ENCODE measurements around the gene LVRN.

LVRN gene

DNA sequence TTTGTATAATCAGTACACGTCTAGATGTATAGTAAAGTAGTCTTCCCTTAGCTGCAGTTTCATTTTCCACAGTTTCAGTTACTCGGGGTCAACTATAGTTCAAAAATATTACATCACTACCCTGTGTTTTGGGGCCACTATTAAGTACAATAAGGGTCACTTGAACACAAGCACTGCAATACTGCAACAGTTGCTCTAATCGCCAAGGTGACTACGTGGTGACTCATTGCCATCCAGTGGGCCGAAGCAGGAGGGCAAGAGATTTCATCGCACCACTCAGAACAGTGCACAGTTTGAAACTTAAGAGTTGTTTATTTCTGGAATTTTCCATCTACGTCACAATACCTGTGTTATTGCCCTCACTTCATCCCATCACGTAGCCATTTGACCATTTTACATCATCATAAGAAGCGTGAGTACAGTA is 69.8 kb downstream of the LVRN start, which contains the start of gene ARL14EPL:
TSS of gene ARL14EPL (plus strand) at position 379 of the 424 bp plus-strand sequence. CDS start 18,994 bp downstream, outside the sequence.
- no peak for DNase-seq

DNA sequence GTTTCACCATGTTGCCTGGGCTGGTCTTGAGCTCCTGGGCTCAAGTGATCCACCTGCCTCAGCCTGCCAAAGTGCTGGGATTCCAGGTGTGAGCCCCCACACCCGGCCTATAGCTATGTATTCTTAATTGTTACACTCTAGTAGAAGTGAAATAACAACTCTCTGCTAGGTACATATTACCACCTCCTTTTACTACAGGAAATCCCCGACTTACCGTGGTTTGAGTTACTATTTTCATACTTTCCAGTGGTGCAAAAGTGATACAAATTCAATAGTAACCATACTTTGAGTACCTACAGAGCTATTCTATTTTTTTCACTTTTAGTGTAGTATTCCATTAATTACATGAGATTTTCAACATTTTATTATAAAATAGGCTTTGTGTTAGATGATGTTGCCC is 70.7 kb downstream of the LVRN start:
- no peak for DNase-seq

DNA sequence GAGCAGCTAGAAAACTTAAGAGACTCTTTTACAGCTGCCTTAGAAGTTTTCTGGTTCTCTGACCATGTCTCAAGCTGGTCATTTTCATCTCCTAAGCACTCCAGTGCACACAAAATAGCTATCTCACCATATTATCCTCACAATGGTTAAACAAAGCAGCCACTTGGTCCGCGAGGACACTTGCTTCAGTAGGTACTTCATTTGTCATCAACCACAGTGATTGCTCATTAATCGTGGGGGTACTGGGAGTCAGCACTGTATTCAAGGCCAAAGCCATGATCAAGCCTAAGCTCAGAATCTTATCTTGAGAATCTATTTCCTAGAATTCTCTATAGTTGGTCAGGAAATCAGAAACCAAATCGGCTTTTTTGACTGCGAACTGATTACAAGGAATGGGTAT is 72.8 kb downstream of the LVRN start:
- no peak for DNase-seq

GRCh38 chr5:116037236-116037822 is 75.1 kb downstream of the LVRN start:
- DNase-seq: no peak

DNA sequence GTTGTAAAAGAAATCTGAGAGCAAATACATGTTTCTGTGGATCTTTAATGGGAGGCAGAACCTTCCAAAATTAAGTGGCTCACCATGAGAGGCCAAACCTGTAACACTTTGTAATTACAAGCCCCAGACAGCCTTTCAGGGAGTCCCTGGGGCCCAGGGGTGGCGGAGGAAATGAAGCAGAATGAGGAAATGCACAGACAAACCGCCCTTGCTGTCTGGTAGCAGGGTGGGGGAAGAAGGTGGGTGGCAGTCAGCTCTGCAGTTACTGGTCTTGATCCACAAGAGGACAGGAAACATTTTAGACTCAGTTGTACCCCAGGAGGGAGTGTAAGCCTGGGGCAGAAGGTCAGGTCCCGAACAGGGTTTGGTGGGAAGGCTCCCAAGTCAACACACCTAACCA is 76.5 kb downstream of the LVRN start:
- no peak for DNase-seq

DNA sequence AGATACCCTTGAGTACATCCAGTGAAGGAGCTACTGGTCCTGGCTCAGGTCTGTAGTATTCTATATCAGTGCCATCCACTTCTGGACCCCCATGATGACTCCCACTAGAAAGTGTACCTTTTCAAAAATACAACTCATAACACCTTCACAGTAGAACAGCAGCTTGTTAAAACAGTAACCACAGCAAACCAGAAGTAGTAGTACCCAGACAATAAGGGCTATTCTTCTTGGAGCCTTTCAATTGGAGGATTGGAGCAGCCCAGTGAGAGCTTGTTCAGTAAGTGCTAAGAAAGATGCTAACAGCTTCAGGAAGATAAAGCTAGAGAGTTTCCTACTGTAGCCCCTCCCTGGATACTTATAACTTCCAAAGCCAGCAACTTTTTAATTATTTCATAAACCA is 80.1 kb downstream of the LVRN start:
- DNase-seq: no peak

DNA sequence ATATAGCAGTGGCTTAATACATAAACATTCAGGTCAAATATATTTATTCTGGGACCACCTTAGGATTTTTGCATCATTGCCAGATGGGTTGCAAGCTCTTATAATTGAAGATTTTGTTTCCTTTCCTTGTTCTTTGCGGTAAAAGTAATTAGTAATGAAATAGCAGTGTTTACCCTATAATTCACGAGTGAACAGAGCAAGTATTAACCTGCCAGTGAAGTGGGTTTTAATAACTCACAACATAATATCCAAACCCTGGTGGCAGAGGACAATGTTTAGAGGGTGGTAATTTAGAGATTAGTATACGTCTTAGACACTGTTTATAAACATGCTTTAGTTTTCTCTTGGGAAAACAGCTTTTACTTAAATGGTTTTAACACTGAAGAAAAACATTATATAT is 81.8 kb downstream of the LVRN start:
- DNase-seq: no peak

- DNase-seq: no peak
Measured at GRCh38 chr5:116045821-116046220, 83.5 kb downstream of the LVRN start.

- no peak for DNase-seq
Measured at GRCh38 chr5:116046261-116046660, 84.0 kb downstream of the LVRN start.

GRCh38 chr5:116046823-116047222 is 84.5 kb downstream of the LVRN start:
- no peak for DNase-seq

- no peak for DNase-seq
Measured at GRCh38 chr5:116058346-116058936, 96.2 kb downstream of the LVRN start.

- no peak for DNase-seq
Measured at GRCh38 chr5:116062352-116062751, 100.1 kb downstream of the LVRN start.

- no peak for DNase-seq
Measured at GRCh38 chr5:116063950-116064349, 101.7 kb downstream of the LVRN start.

GRCh38 chr5:116068028-116068632 is 105.9 kb downstream of the LVRN start:
- DNase-seq: no peak

DNA sequence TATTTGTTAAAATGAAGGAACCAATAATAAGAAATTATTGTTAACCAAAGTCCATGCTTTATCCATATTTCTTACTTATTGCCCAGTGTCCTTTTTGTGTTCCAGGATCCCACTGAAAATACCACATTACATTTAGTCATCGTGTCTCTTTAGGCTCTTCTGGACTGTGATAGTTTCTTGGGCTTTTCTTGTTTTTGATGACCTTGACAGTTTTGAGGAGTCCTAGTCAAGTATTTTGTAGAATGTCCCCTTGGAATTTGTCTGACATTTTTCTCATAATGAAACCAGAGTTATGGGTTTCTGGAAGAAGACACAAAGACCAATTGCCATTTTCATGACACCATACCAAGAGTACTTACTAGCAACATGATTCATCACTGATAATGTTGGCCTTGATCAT is 108.9 kb downstream of the LVRN start:
- no peak for DNase-seq

GRCh38 chr5:116075191-116075831 is 113.0 kb downstream of the LVRN start:
- DNase-seq: no peak

DNA sequence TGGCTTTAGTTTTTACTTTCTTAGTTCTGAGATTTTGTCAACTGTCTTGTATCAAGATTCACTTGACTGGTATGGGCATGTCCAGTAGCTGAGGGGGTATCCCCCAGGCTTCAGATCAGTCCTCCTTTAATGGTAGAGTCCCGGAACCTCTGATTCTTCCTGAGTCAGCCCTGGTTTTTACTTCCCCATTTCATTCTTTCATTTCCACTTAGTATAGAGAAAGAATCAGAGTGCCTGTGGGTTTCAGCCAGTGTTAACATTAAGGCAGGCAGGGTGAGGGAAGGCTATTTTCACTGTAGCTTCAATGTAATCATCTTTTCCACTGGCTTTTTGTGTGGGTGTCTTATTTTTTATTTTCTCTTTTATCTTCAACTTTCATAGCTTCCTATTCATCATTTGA is 114.2 kb downstream of the LVRN start:
- no peak for DNase-seq
